ELR (cell line): Measurements from ENCODE around the gene NQO2.
A peak's percentile ranks its signal among the peaks of the same experiment; 100 is the strongest.
"Not testable (repeated sequence)": the region's sequence is repeated elsewhere in the genome, so short reads cannot be mapped to it uniquely, and the experiment has no call there.

Source experiments
- DNase-seq: peaks from one replicate; pipeline ENCODE4 v3.0.0-alpha.2; 2015; ENCODE audit warnings: low read depth

NQO2 gene

GRCh38 chr6:3013901-3014674, 14.4 kb downstream of the NQO2 start:
- no peak for DNase-seq

DNA sequence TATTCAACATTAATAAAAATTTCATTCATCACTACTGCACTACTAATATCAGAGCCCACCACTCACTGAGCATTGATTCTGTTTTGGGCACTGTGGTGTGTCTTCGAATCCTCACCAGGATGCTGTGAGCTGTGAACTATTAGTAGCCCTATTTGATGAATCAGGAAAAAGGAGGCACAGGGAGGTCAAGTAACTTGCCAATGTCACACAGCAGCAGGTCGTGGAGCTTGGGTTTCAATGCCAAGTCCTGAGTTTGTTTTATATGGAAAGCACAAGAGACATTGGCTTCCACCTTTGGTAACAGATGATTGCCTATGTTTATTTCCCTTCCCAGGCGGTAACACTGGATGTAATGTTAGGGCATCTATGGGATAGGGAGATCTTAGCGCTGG, 15.0 kb downstream of the NQO2 start:
- no peak for DNase-seq

- DNase-seq: no peak
Observed at GRCh38 chr6:3015144-3015543, 15.4 kb downstream of the NQO2 start.

DNA sequence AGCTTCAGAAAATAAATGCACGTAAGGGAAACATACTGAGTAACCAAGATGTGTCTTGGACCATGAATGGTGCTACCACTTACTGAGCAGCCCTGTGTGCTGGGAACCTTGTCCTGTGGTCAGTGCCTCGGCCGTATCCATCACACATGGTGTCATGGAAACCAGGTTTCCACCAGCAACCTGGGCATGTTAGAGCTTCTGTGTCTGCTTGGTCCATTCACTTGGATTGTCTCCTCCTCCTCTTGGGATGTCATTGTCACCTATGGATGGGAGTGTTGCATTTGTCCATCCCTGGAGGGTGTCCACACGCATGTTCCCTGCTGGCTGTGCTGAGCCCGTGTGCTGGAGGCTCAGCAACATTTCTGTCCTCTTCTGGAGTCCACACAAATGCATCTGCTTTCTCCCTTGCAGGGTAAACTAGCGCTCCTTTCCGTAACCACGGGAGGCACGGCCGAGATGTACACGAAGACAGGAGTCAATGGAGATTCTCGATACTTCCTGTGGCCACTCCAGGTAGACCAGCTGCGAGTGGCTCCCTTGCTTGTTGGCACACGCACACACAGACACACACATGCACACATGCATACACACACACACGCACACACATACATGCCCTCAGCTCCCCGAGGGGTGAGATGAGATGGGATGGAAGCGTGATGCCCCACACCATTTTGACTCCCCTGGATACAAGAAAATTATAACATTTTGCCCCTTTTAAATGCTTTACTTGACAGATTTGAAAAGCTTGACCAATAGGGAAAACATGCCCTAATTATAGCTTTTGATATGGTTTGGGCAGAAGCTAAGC, 17.0 kb downstream of the NQO2 start:
- no peak for DNase-seq

DNA sequence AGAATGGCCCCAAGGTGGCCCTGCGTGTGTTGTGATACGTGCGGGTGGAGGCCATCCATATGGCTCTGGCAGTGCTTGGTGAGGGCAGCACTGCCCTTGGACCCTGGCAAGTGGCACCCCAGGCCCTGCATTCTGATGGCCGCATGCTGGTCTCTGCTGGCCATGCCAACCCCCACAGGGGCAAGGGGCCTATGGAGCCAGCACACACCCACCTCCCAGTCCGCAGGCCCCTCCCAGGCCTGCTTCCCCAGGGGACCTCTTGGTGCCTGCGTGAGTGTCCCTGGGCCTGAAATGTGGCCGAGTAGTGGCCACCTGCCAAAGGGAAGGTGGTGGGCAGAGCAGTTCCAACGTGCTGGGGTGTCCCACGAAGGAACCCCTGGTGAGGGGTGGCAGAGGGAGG, 17.6 kb downstream of the NQO2 start:
- DNase-seq: no peak

GRCh38 chr6:3019065-3019464, 19.4 kb downstream of the NQO2 start:
- no peak for DNase-seq

- DNase-seq: no peak
Observed at GRCh38 chr6:3019749-3020320, 20.1 kb downstream of the NQO2 start.

DNA sequence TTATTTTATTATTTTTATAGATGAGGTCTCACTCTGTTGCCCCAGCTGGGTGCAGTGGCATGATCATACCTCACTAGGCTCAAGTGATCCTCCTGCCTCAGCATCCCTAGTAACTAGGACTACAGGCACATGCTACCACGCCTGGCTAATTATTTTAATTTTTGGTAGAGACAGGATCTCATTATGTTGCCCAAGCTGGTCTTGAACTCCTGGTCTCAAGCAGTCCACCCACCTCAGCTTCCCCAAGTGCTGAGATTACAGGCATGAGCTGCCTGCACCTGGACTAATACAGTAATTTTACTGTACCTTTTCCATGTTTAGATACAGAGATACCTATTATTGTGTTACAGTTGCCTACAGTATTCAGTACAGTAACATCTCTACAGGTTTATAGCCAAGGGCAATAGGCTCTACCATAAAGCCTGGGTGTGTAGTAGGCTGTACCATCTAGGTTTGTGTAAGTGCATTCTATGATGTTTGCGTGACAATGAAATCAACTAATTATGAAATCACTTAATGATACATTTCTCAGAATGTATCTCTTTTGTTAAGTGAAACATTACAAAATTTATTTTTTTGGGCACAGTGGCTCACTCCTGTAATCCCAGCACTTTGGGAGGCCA, 21.4 kb downstream of the NQO2 start:
- not testable (repeated sequence) for DNase-seq

DNA sequence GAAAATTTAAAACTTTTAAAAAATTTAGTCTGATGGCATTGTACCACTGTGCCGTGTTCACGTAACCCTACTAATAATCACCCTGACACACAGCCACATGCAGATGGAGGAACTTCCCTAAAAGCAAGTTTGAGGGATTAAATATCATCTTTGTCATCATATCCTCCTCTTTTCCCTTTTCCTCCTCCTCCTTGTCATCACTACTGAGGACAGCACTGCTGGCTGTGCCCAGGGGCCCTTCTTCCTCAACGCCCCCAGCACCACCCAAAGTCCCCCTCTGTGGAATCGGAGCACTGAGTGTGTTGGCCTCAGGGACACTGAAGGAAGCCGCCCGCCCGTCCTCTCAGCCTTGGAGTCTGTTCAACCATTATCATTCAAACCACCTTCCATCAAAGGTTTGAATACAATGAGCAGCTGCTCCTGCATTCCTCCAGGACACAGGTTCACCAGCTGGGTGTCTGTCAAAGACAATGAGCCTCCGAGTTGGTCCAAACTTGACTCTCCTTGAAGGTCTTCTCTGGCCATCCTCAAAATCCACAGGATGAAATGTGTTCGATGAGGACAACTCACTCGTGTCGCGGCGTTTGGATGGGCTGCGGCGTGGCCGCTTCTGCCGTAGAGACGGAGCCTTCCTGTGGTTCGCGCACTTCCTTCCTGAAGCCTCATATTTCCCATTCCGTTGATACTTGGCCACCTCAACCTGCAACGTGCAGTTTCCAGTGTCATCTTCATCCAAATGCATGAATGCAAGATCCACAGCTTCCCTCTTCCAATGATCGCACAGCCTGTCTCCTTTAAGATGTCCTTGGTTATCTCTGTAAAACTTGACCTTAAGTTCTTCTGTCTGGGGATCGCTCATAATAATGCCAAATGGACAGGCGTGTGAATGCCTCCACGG, 23.3 kb downstream of the NQO2 start:
- no peak for DNase-seq

- DNase-seq: peak; percentile 96
Observed at GRCh38 chr6:3023663-3024483, 24.2 kb downstream of the NQO2 start.

- no peak for DNase-seq
Observed at GRCh38 chr6:3026791-3027626, 27.3 kb downstream of the NQO2 start.

GRCh38 chr6:3028156-3028555, 28.5 kb downstream of the NQO2 start:
- not testable (repeated sequence) for DNase-seq

- DNase-seq: no peak
Observed at GRCh38 chr6:3031857-3032640, 32.4 kb downstream of the NQO2 start.

DNA sequence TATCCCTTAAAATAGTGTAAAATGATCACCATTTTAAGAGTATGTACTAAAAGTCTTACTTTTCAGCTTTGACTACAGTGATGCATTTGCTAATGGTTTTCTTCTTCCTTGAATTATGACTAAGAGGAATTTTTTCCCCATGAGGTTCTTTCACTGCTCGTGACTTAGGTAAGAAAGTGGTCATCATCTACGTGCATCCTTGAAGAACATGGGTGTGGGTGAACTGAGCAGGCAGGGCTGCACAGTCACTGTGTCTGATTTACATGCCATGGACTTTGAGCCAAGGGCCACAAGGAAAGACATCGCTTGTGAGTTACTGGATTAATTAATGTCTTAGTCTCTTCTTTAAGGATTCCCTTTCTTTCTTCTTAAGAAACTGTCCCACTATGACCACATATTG, 33.3 kb downstream of the NQO2 start:
- DNase-seq: peak; percentile 88

- DNase-seq: no peak
Observed at GRCh38 chr6:3033652-3034051, 34.0 kb downstream of the NQO2 start.

DNA sequence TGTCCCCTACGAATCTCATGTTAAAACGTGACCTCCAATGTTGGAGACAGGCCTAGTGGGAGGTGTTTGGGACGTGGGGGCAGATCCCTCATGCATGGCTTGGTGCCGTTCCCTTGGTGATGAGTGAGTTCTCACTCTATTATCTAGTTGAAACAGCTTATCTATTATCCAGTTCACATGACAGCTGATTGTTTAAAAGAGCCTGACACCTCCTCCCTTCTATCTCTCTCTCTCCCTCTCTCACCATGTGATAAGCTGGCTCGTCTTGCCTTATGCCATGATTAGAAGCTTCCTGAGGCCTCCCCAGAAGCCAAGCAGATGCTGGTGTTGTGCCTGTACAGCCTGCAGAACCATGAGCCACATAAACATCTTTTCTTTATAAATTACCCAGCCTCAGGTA, 35.7 kb downstream of the NQO2 start:
- DNase-seq: no peak

GRCh38 chr6:3036861-3037637, 37.4 kb downstream of the NQO2 start:
- DNase-seq: no peak
